Nephron progenitor cell (in vitro differentiated cells): ENCODE data around the gene FLNC.

Experiments
- DNase-seq: peaks from one replicate; pipeline ENCODE4 v3.0.0; 2021
- H3K27ac Mint-ChIP-seq: 2 replicates; pipeline ENCODE4 v1.8.0; 2021; ENCODE audit warnings: mild to moderate bottlenecking, moderate library complexity, mixed read lengths
- H3K27me3 Mint-ChIP-seq: 2 replicates; pipeline ENCODE4 v1.8.0; 2021; ENCODE audit warnings: mild to moderate bottlenecking, low read depth, mixed read lengths; ENCODE audit not compliant: poor library complexity
- H3K36me3 Mint-ChIP-seq: 2 replicates; pipeline ENCODE4 v1.8.0; 2021; ENCODE audit warnings: low read depth, mixed read lengths
- H3K4me1 Mint-ChIP-seq: 2 replicates; pipeline ENCODE4 v1.8.0; 2021; ENCODE audit warnings: mixed read lengths
- H3K4me3 Mint-ChIP-seq: 2 replicates; pipeline ENCODE4 v1.8.0; 2021; ENCODE audit warnings: mild to moderate bottlenecking, moderate library complexity, mixed read lengths
- H3K9me3 Mint-ChIP-seq: 2 replicates; pipeline ENCODE4 v1.8.0; 2021; ENCODE audit warnings: mild to moderate bottlenecking, moderate library complexity, mixed read lengths
- TF ChIP-seq, protein P1 (sequence below): fragments of 200-600 bp; sonication (generic); IDR thresholded peaks from 2 replicates; pipeline ENCODE4 v1.5.0; 2021; ENCODE audit warnings: antibody characterized with exemption

The FLNC gene

DNA sequence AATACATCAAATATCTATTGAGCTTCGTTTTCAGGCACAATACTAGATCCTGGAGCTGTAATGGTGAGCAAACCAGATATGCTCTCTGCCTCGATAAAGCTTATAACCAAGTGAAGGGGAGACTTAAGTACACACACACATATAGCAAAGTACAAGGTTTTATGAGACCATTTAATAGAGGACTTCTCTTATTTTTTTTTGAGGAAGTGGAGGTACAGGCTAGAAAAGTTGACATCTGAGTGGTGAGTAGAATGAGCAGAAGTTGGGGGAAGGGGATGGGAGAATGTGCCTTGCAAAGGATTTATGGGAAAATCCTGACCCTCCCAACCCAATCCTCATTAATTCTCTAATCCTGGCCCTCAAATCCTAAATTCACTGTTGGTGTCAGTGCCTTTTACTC lies 30.8 kb upstream of the FLNC start:
- H3K4me1 Mint-ChIP-seq, result peaks cover 20% of the 10 kb centered on the region
- H3K27ac Mint-ChIP-seq, result no peak overlapping the region
- H3K4me3 Mint-ChIP-seq, result no peak overlapping the region
- H3K36me3 Mint-ChIP-seq, result peaks cover 64% of the 10 kb centered on the region
- H3K9me3 Mint-ChIP-seq, result peaks cover 5% of the 10 kb centered on the region
- peaks cover 3% of the 10 kb centered on the region for H3K27me3 Mint-ChIP-seq
- TF ChIP-seq, protein P1, sequence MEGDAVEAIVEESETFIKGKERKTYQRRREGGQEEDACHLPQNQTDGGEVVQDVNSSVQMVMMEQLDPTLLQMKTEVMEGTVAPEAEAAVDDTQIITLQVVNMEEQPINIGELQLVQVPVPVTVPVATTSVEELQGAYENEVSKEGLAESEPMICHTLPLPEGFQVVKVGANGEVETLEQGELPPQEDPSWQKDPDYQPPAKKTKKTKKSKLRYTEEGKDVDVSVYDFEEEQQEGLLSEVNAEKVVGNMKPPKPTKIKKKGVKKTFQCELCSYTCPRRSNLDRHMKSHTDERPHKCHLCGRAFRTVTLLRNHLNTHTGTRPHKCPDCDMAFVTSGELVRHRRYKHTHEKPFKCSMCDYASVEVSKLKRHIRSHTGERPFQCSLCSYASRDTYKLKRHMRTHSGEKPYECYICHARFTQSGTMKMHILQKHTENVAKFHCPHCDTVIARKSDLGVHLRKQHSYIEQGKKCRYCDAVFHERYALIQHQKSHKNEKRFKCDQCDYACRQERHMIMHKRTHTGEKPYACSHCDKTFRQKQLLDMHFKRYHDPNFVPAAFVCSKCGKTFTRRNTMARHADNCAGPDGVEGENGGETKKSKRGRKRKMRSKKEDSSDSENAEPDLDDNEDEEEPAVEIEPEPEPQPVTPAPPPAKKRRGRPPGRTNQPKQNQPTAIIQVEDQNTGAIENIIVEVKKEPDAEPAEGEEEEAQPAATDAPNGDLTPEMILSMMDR, result no peak
- no peak for DNase-seq

DNA sequence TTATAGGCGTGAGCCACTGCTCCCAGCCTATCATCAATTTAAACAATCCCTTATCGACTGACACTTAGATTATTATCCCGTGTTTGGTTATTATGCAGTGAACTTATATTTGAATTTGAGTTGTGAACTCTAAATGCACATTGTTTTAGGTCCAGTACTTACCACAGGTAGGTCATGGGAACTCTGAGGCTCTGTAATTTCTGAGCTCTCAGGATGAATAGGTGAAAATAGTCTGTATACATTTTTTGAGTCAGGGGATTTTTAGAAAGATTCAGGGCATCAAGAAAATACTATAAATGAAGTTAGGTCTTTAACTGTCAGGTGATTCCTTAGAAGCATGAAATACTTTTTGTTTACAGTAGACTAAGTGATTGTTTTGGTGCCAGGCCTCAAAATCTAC lies 29.6 kb upstream of the FLNC start:
- Mint-ChIP-seq H3K4me3 (no peak overlapping the region), H3K36me3 (peaks cover 64% of the 10 kb centered on the region)
- TF ChIP-seq, protein P1, result no peak

DNA sequence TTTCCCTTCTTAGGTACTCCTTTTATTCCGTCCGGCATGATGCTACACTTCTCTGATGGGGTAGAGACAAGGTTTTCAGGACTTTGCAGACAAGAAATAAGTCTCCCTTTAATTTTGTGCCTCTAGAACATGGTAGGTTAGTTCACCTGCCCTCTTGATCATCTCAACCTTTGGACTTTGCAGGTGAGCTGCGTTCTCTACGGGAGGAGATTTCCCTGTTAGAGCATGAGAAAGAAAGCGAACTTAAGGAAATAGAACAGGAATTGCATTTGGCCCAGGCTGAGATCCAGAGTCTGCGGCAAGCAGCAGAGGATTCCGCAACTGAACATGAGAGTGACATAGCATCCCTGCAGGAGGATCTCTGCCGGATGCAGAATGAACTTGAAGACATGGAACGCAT lies 29.2 kb upstream of the FLNC start:
- H3K4me1 Mint-ChIP-seq, result peaks cover 29% of the 10 kb centered on the region
- H3K4me3 Mint-ChIP-seq, result no peak overlapping the region
- peak overlapping the region; percentile 23 for H3K27ac Mint-ChIP-seq
- H3K27me3 Mint-ChIP-seq, result no peaks in the 10 kb centered on the region
- no peak for DNase-seq
- H3K9me3 Mint-ChIP-seq, result peaks cover 5% of the 10 kb centered on the region
- TF ChIP-seq, protein P1, result no peak
- H3K36me3 Mint-ChIP-seq, result peaks cover 64% of the 10 kb centered on the region

More for the DNA sequence above, 29.6 kb upstream of the FLNC start:
- no peak for DNase-seq
- Mint-ChIP-seq H3K27me3 (no peaks in the 10 kb centered on the region), H3K4me1 (peaks cover 29% of the 10 kb centered on the region), H3K27ac (no peak overlapping the region), H3K9me3 (peaks cover 5% of the 10 kb centered on the region)

DNA sequence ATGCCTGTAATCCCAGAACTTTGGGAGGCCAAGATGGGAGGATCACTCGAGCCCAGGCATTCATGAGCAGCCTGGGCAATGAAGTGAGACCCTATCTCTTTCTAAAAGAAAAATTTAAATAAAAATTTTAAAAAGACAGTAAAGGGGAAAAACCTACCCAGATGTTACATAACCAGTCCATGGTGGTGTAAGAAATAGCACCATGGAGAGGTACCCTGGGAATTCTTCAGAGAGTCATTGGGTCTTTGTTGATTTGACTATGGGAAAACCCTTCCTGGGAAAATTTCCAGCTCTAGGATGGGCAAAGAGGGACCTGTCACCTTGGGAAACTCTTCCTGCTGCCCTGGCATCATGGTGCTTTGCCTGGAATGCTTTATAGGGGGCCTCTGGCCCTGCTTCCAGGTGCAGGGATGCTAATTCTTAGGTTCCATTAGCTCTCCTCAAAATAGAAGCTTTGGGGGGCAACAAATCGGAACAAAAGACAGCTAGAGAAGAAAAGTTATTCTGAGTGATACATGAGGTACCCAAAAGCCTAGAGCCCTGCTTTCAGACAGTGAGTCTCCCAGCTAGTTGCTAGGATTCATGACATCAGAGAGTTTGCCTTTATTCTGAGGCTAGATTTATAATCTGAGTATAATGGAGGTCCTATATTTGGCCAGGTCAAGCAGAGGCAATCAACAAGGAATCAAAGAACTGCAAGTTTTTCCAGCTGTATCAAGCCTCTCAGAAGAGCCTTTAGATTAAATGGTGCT lies 28.4 kb upstream of the FLNC start:
- peaks cover 5% of the 10 kb centered on the region for H3K9me3 Mint-ChIP-seq
- H3K4me1 Mint-ChIP-seq, result peaks cover 29% of the 10 kb centered on the region
- no peak overlapping the region for H3K4me3 Mint-ChIP-seq
- H3K36me3 Mint-ChIP-seq, result peaks cover 65% of the 10 kb centered on the region
- no peaks in the 10 kb centered on the region for H3K27me3 Mint-ChIP-seq
- H3K27ac Mint-ChIP-seq, result no peak overlapping the region
- TF ChIP-seq, protein P1, result no peak
- DNase-seq, result no peak

DNA sequence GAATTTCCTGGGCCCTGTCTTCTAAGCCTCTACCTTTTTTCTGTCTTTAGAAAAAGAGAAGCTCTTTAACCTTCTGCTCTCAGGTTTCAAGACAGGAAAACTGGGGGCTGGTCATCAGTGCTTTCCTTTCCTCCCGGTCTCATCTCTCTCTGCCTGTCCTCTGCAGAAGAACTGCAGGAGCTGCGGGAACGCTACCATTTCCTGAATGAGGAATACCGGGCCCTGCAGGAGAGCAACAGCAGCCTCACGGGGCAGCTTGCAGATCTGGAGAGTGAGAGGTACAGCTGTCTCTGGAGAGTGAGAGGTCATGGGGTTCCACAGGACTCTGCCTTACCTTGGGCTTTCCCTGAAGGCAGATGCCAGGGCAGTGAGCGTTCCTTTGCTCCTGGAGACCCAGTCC lies 25.7 kb upstream of the FLNC start:
- H3K36me3 Mint-ChIP-seq, result peaks cover 55% of the 10 kb centered on the region
- DNase-seq, result no peak
- no peaks in the 10 kb centered on the region for H3K27me3 Mint-ChIP-seq
- no peak overlapping the region for H3K4me3 Mint-ChIP-seq
- peaks cover 20% of the 10 kb centered on the region for H3K4me1 Mint-ChIP-seq
- TF ChIP-seq, protein P1, result no peak
- H3K27ac Mint-ChIP-seq, result peak overlapping the region; percentile 91
- no peaks in the 10 kb centered on the region for H3K9me3 Mint-ChIP-seq

DNA sequence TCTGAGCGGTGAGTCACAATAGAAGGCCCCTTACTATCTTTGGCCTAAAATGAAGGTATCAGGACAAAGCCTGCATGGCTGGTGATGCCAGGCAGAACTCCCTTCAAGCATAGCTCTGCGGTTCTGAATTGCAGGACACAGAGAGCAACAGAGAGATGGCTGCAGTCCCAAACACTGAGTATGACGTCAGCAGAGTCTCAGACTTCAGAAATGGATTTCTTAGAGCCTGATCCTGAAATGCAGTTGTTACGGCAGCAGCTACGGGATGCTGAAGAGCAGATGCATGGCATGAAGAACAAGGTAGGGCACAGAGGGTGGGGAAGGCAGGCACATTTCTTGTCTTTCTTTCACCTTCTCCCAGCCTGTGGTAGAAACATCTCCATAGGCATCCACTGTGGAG lies 25.0 kb upstream of the FLNC start:
- peaks cover 55% of the 10 kb centered on the region for H3K36me3 Mint-ChIP-seq
- no peak overlapping the region for H3K27ac Mint-ChIP-seq
- H3K9me3 Mint-ChIP-seq, result no peaks in the 10 kb centered on the region
- TF ChIP-seq, protein P1, result no peak
- peaks cover 16% of the 10 kb centered on the region for H3K4me1 Mint-ChIP-seq
- no peak for DNase-seq
- no peak overlapping the region for H3K4me3 Mint-ChIP-seq
- H3K27me3 Mint-ChIP-seq, result no peaks in the 10 kb centered on the region
